OCI-LY7 (cell line): ENCODE results near the gene TCF12.

Experiments
- EZH2phosphoT487 ChIP-seq: fragments of 200-600 bp; sonication (generic); IDR thresholded peaks from 2 replicates; pipeline ENCODE4 v1.6.1; 2018; ENCODE audit warnings: low read depth, borderline replicate concordance, mild to moderate bottlenecking, mixed run types, antibody characterized with exemption, low read length, moderate library complexity, mixed read lengths
- TF ChIP-seq, protein P1 (sequence below): fragments of 200-600 bp; sonication (generic); conservative IDR thresholded peaks from 2 replicates; pipeline ENCODE4 v1.5.1; 2014; ENCODE audit warnings: mild to moderate bottlenecking, antibody characterized with exemption, low read length, moderate library complexity, mixed read lengths

DNA sequence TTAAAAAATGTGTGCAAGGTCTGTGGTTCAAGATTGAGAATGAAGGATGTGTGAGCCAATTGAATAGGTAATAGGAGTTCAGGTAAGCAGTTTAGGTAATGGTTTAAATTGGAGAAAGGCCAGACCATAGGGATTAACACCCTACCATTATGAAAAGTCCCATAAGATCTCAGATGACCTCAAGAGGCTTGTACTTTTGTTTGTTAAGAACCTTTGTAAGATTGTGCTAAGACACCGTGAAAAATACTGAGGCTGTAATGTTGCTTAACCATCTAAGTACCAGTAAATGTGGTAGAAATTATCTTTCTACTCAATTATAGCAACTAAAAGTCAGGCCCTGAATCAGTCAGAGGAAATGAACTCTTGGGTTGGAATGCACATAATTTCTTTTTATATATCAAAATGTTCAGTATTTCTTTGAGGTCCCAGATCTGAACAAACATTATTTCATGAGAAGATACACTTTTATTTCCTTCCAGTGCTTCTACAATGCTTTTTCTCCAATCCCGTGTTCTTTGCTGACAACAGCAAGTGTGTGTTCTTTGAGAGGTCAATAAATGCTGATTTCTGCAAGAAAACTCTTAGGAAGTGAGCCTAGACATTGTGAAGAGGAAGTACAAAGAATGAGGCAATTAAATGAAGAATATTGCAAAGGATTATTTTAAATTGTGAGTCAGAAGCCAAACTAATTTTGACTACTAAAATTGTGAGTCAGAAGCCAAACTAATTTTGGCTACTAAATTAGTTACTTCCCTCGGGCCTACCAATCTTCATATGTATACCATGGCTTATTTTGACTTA, 66.4 kb downstream of the TCF12 start:
- TF ChIP-seq, protein P1, sequence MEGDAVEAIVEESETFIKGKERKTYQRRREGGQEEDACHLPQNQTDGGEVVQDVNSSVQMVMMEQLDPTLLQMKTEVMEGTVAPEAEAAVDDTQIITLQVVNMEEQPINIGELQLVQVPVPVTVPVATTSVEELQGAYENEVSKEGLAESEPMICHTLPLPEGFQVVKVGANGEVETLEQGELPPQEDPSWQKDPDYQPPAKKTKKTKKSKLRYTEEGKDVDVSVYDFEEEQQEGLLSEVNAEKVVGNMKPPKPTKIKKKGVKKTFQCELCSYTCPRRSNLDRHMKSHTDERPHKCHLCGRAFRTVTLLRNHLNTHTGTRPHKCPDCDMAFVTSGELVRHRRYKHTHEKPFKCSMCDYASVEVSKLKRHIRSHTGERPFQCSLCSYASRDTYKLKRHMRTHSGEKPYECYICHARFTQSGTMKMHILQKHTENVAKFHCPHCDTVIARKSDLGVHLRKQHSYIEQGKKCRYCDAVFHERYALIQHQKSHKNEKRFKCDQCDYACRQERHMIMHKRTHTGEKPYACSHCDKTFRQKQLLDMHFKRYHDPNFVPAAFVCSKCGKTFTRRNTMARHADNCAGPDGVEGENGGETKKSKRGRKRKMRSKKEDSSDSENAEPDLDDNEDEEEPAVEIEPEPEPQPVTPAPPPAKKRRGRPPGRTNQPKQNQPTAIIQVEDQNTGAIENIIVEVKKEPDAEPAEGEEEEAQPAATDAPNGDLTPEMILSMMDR: no peak
- TF ChIP-seq EZH2phosphoT487: no peak
